ENCODE data around the gene ELOF1. TPM values are rescaled to one million over a fixed set of nuclear protein-coding genes. Genes with fewer than 3 reads are reported as not detected.

The ELOF1 gene
- total and polyA plus RNA-seq, 2 of the 13 experiments (the other 11 are each of a cell fraction or from before 2014, with no cell fraction given), result 14.5 to 43.2 TPM

DNA sequence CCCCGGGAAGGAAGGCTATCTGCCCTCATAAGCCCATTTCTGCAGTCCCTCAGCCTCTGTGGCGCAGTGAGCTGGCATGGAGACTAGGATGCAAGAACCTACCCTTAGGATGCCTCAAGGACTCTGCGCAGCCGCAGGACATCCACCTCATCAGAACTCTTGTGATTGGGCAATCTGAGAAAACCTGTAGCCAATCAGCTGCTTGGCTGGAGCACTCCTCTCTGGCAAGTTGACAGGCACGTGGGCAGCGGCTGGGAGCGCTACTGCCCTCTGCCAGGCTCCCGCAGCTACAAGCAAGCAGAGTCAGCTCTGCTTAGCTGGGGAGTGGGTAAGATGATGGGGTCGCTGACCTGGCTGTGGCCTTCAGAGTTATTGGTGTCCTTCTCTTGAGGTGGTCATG, 28.6 kb downstream of the ELOF1 start (continued):
- peak; percentile 48; the same call in 1 of the 2 replicates for TF ChIP-seq ZBTB26 (CRISPR knock-in tag; IDR thresholded peaks at IDR 0.05; ENCODE audit: borderline replicate concordance)
- 0 out of 2 replicates have a peak, but pooled peaks have one; percentile 28 for TF ChIP-seq ZNF143 (CRISPR knock-in tag; IDR thresholded peaks at IDR 0.05)
- no peak for TF ChIP-seq CBX2 (IDR thresholded peaks at IDR 0.05; ENCODE audit: low read depth, low read length)
- TF ChIP-seq CBX2 (CRISPR knock-in tag; IDR thresholded peaks at IDR 0.05; ENCODE audit: low read depth), result no peak
- no peak for TF ChIP-seq FLYWCH1 (CRISPR knock-in tag; IDR thresholded peaks at IDR 0.05)
- TF ChIP-seq ZNF44 (CRISPR knock-in tag; IDR thresholded peaks at IDR 0.05), result no peak
- peak; percentile 90 for TF ChIP-seq MNT (IDR thresholded peaks at IDR 0.05)

DNA sequence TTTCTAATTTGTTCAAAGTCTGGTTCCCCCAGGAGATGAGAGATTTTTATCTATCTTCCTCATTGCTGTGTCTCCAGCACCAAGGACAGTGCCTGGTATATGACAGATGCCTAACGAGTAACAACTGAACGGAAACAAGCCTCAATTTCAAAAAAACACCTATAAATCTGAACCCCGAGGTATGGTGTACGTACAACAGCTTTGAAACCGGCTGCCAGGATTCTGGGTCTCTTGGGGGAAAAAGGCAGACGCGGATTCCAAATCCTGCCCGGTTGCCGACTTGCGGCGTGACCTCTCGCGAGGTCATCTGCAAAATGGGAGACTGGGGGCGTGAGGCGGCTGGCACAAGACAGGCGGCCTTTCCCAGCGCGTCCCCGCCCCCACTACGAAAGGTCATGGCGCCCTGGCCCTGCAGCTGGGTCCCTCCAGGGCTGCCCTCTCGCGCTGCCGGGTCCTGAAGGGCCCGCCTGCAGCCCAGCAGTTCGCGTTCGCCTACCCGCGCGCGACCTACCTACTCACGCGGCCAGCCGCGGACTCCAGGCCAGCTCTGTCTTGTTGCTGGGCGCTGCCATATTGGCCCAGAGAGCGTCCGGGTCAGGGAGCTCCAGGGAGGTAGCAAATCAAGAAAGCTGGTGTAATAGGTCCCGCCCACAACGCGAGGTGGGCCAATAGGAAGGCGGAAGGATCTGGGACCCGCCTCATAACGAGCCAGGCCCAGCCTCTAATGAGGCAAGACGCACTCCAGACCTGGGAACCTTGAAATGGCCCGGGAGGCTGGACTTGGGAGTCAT, 30.3 kb downstream of the ELOF1 start, which contains the start of gene ECSIT:
ECSIT (minus strand) TSS at position 584 of the 791 bp plus-strand sequence. CDS start 9,964 bp downstream, outside the sequence.
- CTCF ChIA-PET (ENCODE audit: low intra/inter-chr PET ratio, low total read pairs), result no interaction called here
- no peak within 1 kb of the TSS for H2AFZ ChIP-seq (ENCODE audit: low read length)
- H3K4me1 ChIP-seq (ENCODE audit: insufficient read depth, low read length), result peaks cover 11% of the 10 kb centered on the region
- peak within 1 kb of the TSS; percentile 87 for H3K9ac ChIP-seq (ENCODE audit: insufficient read depth, low read depth, low read length)
- DNase-seq (ENCODE audit: low spot score) (peak; percentile 98), FAIRE-seq (peak; percentile 88), ATAC-seq (peak; percentile 98)
- WGBS (ENCODE audit: low lambda C conversion rate), result 0% methylated on average over 20 of the region's 47 CpGs
- H3K27ac ChIP-seq (ENCODE audit: extremely low read length, insufficient read depth, low read length), result peak within 1 kb of the TSS; percentile 95
- POLR2A ChIA-PET, result interaction anchor here (0.7 to 2.5 kb wide), 10 partner anchors 10 to 524 kb away, joined by 3 to 33 read pairs (median 4); partner anchors contain the start of genes CNN1, ELOF1, SWSAP1 and ZNF878
- H4K20me1 ChIP-seq (ENCODE audit: insufficient read depth, low read length), result no peaks in the 10 kb centered on the region
- H3K79me2 ChIP-seq (ENCODE audit: insufficient read depth, low read length), result peaks cover 12% of the 10 kb centered on the region
- no peaks in the 10 kb centered on the region for H3K27me3 ChIP-seq (ENCODE audit: control insufficient read depth in 1 of 2, insufficient read depth in 2 of 2, low read length in 2 of 2)
- peak within 1 kb of the TSS; percentile 80 to 95 (median 85) for H3K4me3 ChIP-seq (replicated peaks in 1 of 3; ENCODE audit: insufficient read depth in 1 of 3, low read depth in 2 of 3, low read length in 3 of 3)
- in situ Hi-C loops (cut with HindIII; ENCODE audit: extremely low pct_ligation_motif_present, low pct_unique_long_range_greater_than_20kb), result no loop called here
- intact Hi-C loops (cut with micrococcal nuclease; ENCODE audit: unreplicated experiment), result no loop called here
- H3K9me3 ChIP-seq (ENCODE audit: low read length), result no peaks in the 10 kb centered on the region
- BruUV-seq (replicated peaks), result TSS peak; percentile 86
- H3K36me3 ChIP-seq (replicated peaks in 1 of 2; ENCODE audit: control insufficient read depth in 1 of 2, insufficient read depth in 2 of 2, low read length in 2 of 2), result no peaks in the 10 kb centered on the region
- H3K4me2 ChIP-seq (ENCODE audit: low read depth, low read length), result peak within 1 kb of the TSS; percentile 78
- TF ChIP-seq RELA (CRISPR knock-in tag; IDR thresholded peaks at IDR 0.05) (no peak), ELK4 (CRISPR knock-in tag; IDR thresholded peaks at IDR 0.05; ENCODE audit: borderline replicate concordance) (no peak), HOXD1 (CRISPR knock-in tag; IDR thresholded peaks at IDR 0.05) (no peak), ZMAT3 (CRISPR knock-in tag; conservative IDR thresholded peaks at IDR 0.05) (peak; percentile 87), MZF1 (CRISPR knock-in tag; IDR thresholded peaks at IDR 0.05; ENCODE audit: borderline replicate concordance) (no peak), PHF20 (CRISPR knock-in tag; IDR thresholded peaks at IDR 0.05) (peak; percentile 97), ZIK1 (CRISPR knock-in tag; IDR thresholded peaks at IDR 0.05; ENCODE audit: borderline replicate concordance, low read depth) (peak; percentile 76; the same call in 1 of the 2 replicates)
- TF ChIP-seq, protein P1, sequence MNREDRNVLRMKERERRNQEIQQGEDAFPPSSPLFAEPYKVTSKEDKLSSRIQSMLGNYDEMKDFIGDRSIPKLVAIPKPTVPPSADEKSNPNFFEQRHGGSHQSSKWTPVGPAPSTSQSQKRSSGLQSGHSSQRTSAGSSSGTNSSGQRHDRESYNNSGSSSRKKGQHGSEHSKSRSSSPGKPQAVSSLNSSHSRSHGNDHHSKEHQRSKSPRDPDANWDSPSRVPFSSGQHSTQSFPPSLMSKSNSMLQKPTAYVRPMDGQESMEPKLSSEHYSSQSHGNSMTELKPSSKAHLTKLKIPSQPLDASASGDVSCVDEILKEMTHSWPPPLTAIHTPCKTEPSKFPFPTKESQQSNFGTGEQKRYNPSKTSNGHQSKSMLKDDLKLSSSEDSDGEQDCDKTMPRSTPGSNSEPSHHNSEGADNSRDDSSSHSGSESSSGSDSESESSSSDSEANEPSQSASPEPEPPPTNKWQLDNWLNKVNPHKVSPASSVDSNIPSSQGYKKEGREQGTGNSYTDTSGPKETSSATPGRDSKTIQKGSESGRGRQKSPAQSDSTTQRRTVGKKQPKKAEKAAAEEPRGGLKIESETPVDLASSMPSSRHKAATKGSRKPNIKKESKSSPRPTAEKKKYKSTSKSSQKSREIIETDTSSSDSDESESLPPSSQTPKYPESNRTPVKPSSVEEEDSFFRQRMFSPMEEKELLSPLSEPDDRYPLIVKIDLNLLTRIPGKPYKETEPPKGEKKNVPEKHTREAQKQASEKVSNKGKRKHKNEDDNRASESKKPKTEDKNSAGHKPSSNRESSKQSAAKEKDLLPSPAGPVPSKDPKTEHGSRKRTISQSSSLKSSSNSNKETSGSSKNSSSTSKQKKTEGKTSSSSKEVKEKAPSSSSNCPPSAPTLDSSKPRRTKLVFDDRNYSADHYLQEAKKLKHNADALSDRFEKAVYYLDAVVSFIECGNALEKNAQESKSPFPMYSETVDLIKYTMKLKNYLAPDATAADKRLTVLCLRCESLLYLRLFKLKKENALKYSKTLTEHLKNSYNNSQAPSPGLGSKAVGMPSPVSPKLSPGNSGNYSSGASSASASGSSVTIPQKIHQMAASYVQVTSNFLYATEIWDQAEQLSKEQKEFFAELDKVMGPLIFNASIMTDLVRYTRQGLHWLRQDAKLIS (CRISPR knock-in tag; IDR thresholded peaks at IDR 0.05), result no peak
